ENCODE results near the gene FAM72D. TPM values are rescaled to one million over a fixed set of nuclear protein-coding genes. Genes with fewer than 3 reads are reported as not detected.
"Not testable (repeated sequence)": the region's sequence is repeated elsewhere in the genome, so short reads cannot be mapped to it uniquely, and the experiment has no call there.

FAM72D gene
- polyA plus RNA-seq, 10 donors, result 0.63 to 2.7 (median 1.6) TPM; not detected in 1

DNA sequence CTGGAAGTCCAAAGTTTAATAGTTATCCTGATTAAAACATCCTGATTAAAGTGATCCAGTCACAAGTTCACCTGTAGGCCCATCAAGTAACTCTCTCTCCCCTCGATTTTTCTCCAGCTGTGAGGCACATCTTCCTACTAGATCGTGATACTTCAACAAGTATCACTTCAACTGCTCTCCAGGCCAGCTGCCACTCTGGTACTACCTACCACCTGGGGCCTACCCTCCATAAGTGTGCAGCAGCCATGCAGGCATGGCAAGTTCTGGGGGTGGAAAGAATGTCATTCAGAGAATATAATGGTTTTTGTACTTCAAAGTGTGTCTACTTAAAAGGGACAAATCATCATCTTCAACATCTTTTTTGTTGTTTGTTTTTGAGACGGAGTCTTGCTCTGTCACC lies 15.6 kb upstream of the FAM72D start:
- DNase-seq, result not testable (repeated sequence)

DNA sequence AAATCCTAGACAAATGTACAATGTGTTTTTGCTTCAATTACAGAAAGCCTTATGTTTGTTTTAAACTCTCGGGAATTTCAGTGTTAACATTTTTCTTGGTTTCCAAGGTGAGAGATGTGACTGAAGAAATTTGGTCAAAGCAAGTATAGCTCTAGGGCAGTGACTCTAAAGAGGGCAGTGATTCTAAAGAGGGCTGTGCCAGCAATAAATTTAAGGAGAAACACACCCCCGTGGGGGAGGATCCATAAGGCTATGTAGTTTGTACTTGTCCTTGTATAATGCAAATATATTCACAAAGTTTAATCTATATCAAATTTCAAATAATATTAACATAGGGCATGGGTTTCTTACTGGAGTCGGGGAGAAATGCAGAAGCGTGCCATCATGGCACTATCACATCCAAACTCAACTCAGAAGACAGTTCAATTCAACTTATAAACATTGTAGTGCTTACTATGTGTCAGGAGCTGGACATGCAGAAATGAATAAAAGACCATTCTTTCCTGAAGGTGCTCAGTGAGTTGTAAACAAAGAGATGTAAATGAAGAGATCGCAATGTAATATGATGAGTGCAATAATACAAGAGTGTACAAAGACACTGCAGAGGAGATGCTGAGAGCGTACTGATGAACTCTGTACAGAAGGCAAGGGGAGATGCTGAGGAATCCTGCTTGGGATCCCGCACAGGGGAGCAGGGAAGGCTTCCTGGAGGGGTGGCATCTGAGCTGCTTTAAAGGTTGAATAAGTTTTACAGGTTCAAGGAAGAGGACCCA lies 13.1 kb upstream of the FAM72D start:
- not testable (repeated sequence) for DNase-seq

DNA sequence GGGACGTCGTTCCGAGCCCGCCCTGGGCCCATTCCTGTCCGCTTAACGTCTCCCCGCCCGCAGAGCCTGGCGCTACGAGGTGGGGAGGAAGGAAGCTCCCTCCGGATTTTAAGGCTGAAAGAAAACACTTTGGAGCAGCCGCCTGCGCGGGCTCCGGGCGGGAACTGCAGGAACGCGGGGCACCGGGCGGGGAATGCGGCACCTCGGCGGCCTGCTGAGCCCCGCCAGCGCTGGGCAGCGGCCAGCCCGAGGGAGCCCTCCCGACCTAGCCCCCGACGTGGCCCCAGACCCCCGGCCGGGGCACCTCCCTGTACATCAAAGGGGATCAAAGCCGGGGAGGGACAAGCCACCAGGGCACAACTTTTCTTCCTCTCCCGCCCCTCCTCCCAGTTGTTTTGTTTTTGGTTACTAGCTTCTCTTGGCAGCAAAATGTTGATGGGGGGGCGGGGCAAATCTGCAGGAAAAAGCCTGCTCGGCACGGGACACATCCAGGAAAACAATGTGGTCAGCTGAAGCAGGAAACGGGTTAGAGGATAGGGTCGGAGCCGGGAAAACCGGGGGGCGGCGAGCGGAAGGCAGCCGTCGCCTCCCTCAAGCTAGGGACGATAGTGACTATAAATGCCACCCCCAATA lies 2.1 kb upstream of the FAM72D start:
- peak; percentile 0 to 65 (median 9) for DNase-seq

DNA sequence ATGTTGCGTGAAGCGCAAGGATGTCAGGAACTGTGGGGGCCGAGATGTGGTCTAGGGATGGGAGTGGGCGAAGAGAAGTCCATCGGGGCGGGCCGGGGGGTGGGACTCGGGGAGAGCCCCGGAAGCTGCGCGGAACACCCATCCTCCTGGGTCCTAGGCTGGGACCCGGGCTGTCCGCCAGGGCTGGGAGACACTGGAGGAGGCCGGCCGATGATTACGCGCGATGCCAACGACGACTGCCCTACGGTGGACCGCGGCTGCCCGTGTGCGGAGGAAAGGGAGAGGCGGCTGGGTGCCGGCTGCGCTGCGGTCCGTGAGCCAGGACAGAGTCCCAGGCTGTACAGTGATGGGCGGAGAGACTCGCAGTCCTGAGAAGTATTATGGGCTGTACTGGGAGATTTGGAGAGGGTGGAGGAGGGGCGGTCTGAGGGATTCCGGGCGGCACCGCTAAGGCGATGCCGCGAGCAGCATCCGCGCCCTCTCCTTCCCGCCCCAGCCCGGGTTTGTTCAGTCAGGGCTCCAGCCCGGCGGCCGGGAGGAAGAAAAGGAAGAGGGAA lies 1.0 kb upstream of the FAM72D start:
- not testable (repeated sequence) for DNase-seq

DNA sequence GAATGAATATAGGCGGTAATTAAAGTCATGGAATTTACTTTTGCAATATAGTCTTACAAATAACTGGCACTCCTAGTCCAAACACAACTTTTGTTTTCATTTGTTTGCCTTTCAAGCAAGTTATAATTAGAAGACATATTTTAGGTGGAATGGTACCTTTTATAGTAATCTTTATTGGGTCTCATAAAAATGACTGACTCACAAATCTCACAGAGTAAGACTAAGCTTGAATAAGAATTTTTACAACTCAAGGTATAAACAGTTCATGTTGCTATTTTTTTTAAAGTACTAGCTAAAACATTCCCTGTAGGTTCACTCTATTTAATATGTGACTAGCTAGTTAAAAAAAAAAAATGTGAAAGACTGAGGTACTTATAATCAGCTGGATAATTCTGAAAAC lies 6.0 kb downstream of the FAM72D start:
- DNase-seq, result not testable (repeated sequence)

DNA sequence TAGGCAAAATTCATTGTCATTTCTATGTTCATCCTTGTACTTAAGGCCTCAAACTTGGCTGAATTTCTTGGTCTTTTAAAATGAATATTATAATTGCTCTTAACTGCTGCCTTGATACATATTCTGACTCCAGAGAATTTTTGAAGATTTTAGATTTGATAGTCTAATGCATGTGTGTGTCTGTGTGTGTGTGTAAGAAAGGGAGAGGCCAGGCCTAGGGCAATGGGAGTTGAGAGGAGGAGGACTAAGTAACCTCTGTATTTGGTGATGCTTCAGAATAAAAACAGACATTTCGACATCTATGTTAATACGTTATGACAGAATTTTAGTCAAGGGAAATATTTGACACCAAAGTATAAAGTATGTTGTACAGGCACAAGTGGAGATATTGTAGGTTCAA lies 7.5 kb downstream of the FAM72D start:
- DNase-seq, result not testable (repeated sequence)

DNA sequence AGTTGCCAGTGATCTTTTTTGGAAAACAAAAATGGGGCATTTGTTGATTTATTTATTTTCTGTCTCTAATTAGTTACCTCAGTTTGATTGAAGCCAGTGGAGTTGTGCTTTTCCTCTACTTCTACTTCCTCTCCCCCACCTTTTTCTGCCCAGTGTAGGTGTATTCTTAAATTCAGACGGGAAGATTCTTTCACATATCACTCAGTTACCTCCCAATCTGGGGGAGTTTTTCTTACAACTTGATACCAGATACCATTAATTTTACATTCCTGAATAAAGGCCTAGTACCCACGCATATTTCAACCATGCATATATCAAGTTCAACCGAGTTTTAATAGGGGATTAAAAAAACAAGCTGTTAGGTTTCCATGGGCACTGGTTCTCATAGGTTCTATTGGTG lies 15.9 kb downstream of the FAM72D start:
- not testable (repeated sequence) for DNase-seq

DNA sequence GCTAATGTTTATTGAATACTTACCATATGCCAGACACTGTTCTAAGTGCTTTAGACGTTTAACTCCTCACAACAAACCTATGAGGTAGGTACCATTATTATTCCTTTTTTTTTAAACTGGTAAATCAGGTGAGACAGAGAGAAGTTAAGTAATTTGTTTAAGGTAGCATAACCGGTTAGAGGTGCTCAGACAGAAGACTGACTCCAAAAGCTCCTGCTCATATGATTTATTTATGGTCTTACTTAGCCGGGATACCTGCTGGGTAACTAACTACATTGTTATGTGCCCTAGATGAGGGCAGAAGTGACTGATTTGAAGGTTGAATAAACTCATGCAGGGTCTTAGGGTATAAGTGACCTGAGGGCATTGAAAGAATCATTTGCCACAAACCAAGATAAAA lies 16.9 kb downstream of the FAM72D start:
- DNase-seq, result not testable (repeated sequence)

DNA sequence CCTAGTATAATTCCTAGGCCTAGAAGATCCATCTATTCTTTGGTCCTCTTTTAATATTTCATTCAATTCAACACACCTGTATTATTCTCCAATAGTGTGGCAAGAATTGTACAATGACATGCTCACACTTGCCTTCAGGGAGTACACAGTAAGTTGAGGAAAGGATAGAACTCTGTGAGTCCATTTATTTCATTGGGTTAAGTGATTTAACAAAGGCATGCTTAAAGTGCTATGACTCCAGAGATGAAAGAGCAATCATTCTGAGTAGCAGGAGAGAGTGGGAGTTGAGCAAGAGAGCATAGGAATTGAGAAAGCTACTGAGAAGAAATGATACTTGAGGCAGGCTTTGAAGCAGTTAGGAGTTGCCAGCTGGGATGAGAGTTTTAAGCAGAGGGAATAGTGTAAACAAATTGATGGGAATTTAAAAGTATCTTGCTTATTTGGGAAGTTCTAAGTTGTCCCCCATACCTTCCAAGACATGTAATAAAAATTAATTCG lies 18.8 kb downstream of the FAM72D start:
- not testable (repeated sequence) for DNase-seq

DNA sequence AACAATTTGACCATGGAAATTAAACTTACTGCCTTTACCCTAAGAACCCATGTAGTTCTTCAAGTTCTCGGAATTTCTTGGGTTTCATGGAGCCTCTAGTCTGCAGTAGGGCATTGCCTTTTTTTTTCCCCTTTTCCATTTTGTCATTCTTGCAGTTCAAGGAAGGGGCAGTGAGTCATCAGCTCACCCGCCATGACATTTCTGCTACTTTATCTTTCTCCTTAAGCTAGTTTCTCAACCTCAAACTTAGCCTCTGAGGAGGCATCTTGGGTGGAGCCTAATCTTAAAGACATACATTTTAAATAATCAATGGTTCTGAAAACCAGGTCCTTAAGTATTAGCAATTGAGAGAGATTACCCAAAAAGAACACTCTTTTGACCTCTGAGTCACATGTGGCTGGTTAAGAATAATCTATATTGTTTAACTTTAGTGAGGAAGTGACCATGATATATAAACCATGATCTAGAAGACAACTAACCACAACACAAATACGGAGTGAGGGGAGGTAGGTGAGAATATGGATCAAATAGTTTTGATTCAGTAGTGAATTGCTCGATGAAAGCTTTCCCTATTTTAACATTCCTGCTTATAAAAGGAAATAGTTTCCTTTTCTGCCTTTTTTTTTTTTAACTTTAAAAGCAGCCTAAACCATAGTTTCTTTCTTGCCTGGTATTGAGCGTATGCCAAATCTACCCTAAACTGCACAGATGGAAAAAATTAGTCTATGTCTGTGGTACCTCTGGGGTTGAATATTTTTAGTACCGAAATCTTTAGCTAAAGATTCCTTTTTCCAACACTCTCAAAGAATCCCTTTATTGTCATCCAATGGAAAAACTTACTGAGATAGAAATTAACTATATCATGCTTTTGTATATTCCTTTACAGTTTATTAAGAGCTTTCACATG lies 20.1 kb downstream of the FAM72D start:
- DNase-seq, result not testable (repeated sequence)

DNA sequence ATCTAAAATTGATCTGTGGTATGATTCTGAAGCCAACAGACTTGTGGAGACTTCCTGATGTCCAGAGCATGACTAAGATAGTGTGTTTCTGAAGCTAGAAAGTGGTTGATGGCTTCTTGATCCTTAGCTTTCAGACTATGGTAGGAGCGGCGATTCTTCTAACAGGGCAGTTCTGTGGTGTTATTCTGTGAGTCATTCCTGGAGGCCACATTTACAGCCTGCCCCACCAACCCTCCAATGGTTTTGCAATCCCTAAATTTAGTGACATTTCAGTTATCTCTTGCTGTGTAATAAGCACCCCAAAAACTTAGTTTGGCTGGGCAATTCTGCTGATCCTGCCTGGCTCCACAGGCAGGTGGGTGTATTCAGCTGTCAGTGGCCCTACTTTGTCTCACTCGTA lies 24.1 kb downstream of the FAM72D start:
- DNase-seq, result not testable (repeated sequence)

DNA sequence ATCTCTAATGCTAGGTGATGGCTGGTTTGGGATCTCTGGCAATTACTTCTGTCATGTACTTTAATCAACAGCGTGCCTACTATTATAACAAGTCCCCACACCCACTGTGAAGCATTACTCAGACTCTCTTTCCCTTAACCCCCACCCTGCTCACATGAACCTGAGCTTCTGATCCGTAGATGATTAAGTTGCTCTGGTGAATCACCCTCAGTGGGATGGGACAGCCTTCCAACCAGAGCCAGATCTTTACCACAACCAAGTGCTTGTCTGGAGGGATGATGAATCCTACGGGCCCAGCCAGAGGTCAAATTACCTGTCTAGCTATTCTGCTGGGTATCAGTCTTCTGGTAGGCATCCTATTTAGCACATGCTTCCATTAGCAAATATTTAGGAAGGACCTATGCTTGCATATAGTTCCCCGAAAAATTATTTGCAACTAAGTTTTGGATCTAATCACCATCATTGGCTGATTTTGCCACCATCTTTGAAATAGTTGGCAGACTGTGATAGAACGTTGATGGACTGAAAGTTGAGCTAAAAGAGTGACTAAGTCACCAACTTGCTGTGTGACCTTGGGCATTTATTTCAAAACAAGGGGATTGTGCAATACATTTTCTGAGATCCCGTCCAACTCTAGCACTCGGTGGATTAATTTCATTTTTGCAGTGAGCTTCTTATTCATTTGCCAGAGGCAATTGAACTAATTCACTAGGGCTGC lies 26.7 kb downstream of the FAM72D start:
- DNase-seq, result not testable (repeated sequence)

DNA sequence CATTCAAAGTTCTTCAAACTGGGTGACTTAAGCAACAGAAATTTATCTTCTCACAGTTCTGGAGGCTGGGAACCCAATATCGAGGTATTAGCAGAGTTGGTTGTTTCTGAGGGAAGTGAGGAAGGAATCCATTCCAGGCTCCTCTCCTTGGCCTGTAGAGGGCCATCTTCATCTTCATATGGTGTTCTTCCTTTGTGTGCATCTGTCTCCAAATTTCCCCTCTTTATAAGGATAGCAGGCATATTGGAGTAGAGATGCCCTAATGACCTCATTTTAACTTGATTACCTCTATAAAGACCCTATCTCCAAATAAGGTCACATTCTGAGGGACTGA lies 27.3 kb downstream of the FAM72D start:
- DNase-seq, result not testable (repeated sequence)

DNA sequence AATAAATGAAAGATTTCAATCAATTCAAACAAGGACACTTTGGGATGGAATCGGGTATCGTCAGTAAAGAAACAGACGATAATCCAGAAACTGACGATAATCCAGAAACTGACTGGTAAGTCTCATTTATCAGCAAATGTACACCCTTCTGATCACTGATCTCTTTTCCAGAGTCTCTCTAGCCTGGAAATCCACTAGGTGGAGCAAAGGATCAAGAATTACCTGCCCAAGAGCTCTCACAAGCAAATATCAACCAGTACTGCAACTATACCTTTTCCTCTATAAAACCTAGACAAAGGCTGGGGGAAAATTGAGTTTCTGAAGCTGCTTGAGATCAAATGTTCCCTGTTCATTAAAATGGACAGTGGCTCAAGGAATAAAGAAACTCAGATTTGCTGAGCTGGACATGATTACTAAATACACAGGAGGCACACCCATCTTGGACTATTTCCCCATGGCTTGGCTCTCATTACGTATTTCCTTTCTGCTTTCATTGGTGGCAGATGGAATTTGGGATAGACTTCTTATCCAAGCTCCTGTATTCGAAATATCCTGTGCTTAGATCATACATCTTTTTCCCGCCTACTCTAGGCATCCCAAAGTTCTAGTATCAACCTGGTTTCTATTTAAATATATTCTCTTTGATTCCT lies 28.3 kb downstream of the FAM72D start:
- not testable (repeated sequence) for DNase-seq

DNA sequence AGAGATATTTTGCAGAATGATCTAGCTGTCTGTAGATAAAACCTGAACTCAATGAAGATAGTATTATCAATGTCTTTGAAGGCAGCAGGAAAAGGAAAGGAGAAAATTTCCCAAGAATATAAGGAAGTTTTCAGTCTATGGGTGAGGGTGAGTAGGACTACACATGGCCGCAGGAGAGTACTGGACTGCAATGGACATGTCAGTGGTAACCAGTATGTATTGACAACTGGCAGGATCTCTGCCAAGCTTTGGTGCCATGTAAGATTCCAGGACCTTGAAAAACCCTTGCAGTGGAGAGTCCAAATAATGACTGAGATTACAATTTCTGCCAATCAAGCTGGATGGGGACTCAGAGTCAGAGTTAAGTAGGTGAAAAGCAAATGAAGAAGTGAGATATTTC lies 29.3 kb downstream of the FAM72D start:
- not testable (repeated sequence) for DNase-seq

DNA sequence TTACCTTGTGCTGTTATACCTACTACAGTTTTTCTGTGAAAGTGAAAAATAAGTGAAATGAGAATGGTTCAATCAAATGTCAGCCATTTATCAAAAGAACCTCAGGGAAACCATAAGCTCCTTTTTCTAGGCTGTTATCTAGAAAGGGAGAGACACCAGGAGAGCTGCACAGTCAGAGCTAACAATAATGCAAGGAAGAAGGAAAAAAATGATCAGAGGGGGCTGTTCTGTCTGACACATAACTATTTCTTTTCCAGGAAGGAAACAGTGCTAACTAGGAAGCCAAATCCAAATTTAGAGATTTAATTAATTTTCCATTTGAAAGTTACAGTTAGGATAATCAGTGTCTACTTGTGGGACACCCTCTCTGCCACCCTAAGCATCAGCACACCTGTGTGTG lies 31.4 kb downstream of the FAM72D start:
- not testable (repeated sequence) for DNase-seq

DNA sequence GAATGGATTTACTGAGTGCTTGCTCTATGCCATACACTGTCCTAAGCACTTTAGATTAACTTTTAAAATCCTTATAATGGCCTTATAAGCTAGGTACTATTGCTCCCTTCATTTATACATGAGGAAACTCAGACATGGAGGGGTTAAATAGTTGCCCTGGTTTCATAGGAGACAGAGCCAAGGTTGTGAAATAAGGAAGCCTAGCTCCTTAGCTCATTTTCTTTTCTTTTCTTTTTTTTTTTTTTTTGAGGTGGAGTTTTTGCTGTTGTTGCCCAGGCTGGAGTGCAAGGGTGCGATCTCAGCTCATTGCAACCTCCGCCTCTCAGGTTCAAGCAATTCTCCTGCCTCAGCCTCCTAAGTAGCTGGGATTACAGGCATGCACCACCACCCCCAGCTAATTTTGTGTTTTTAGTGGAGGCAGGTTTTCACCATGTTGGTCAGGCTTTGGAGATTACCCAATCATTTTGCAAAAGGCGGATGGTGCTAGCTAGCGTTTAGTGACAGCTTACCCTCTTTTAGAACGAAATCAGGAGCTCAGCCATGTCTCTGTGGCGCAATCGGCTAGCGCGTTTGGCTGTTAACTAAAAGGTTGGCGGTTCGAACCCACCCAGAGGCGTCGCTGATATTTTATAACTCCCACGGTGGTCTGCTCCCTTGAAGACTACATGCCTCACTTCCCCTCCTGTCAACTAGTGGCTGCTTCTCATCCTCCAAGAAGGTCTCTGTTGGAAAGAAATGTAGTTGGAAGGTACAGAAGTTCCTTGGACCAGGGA lies 33.1 kb downstream of the FAM72D start:
- DNase-seq, result peak in 1 of 3 donors; percentile 0

DNA sequence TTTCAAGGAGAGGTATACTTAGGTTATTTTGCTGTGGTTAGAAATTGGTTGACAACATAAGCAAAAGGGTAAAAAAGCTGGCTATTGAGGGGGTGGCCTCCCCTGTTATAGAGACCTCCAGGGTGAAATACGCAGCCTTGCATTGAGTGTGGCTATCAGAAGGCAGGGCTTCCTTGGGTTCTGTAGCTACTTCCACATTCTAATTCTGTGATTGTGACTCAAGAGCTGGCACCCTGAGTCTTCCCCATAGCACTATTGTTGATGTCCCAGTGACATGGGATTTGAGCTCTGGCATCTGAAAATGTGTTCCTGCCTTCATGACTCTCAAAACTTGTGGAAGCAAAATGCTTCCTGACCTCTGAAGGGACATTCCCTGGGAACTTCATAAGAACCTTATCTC lies 38.7 kb downstream of the FAM72D start:
- DNase-seq, result not testable (repeated sequence)

DNA sequence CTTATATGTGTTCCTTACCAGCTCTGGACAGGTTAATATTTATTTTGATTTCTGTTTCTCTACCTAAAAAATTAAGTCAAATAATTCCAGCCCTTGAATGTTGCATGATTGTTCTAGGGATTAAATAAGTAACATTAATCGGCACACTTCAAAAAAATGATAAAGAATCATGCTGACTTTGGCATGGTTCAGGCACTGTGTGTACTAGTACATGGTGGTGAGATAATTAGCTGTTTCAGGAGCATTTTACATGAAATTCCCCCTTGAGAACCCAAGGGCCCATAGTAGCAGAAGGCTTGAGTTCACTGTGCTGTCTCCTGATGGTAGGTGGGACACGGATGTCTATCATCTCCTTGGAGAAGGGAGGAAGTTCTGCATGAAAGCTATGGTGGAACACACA lies 44.8 kb downstream of the FAM72D start:
- not testable (repeated sequence) for DNase-seq

Data from muscle of back (tissue), 11 donors.